Thoracic aorta (tissue), 2 donors: ENCODE results near the gene RAP1B. TPM values are rescaled to one million over a fixed set of nuclear protein-coding genes. Genes with fewer than 3 reads are reported as not detected.
A peak's percentile ranks its signal among the peaks of the same experiment; 100 is the strongest.

ENCODE experiments used
- ATAC-seq: fragments of 150-250 bp; one replicate; pipeline ENCODE4 v1.8.0; 2017; ENCODE audit warnings: low read depth; ENCODE audit not compliant: insufficient number of reproducible peaks, low FRiP score
- DNase-seq: peaks from one replicate; pipeline ENCODE4 v3.0.0-alpha.2; 2020; ENCODE audit warnings: low spot score
- H3K27ac ChIP-seq, 2 donors: fragments of 200-600 bp; sonication (generic); 1 replicate in 1 of 2; 2 replicates in 1 of 2; pipeline ENCODE4 v1.5.1; 2016; ENCODE audit warnings: mild to moderate bottlenecking in 2 of 2, moderate library complexity in 2 of 2
- H3K27me3 ChIP-seq: fragments of 200-600 bp; sonication (generic); replicated peaks from 2 replicates; pipeline ENCODE4 v1.6.0; 2016; ENCODE audit warnings: mild to moderate bottlenecking; ENCODE audit not compliant: insufficient read depth
- H3K36me3 ChIP-seq: fragments of 200-600 bp; sonication (generic); one replicate; pipeline ENCODE4 v1.5.1; 2016
- H3K4me1 ChIP-seq, 2 donors: fragments of 200-600 bp; sonication (generic); 1 replicate in 1 of 2; 2 replicates in 1 of 2; pipeline versions ENCODE4 v1.5.1 to v1.6.0; 2016; ENCODE audit warnings: low read depth in 2 of 2, mild to moderate bottlenecking in 1 of 2; ENCODE audit not compliant: control insufficient read depth in 1 of 2
- H3K4me3 ChIP-seq: fragments of 200-600 bp; sonication (generic); 2 replicates; pipeline ENCODE4 v1.5.1; 2016; ENCODE audit warnings: mild to moderate bottlenecking
- H3K9me3 ChIP-seq: fragments of 200-600 bp; sonication (generic); 2 replicates; pipeline ENCODE4 v1.5.1; 2016
- total RNA-seq, 2 donors: library from RNA; depleted of rRNA; stranded (reverse); fragments of >200 nt; gene quantifications; one replicate each; pipeline versions ENCODE4 v1.1.0 to v1.2.3, GENCODE V29; 2016
- TF ChIP-seq, protein P1 (sequence below): fragments of 200-600 bp; sonication (generic); IDR thresholded peaks from one replicate; pipeline ENCODE4 v1.5.1; 2019; ENCODE audit warnings: antibody characterized with exemption

RAP1B gene
- total RNA-seq, 2 donors from 2014 or later, result 120 to 245 TPM

DNA sequence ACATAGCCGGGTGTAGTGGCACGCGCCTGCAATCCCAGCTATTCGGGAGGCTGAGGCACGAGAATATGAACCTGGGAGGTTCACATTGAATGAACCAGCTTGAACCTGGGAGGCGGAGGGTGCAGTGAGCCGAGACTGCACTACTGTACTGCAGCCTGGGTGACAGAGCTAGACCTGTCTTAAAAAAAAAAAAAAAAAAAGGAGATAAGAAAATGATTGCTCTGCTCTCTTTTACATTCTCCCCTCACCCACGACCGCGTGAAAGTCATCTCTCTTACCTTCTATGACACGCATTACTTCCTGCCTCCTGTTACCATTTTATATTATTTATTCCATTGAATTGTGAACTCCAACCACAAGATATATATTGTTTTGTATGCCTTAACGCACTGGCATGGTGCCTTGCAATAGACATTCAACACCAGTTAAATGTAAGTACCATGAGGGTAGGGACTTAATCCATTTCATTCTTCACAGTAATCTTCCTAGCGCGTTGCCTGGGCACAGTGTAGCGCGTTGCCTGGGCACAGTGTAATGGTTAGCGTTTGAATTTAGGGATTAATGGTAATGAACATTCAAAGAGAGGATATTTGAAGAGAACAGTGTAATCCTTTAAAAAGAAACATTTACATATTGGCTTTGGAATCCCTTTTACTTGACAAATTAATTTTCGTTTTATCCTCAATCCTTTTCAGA lies 2.7 kb downstream of the RAP1B start:
- Histone ChIP-seq H3K27me3 (no peaks in the 10 kb centered on the region), H3K4me3 (peak overlapping the region; percentile 98), H3K36me3 (no peaks in the 10 kb centered on the region), H3K9me3 (no peaks in the 10 kb centered on the region), H3K4me1 (peaks cover 54 to 64% of the 10 kb centered on the region in 2 donors), H3K27ac (peak overlapping the region; percentile 98 to 99)
- TF ChIP-seq, protein P1, sequence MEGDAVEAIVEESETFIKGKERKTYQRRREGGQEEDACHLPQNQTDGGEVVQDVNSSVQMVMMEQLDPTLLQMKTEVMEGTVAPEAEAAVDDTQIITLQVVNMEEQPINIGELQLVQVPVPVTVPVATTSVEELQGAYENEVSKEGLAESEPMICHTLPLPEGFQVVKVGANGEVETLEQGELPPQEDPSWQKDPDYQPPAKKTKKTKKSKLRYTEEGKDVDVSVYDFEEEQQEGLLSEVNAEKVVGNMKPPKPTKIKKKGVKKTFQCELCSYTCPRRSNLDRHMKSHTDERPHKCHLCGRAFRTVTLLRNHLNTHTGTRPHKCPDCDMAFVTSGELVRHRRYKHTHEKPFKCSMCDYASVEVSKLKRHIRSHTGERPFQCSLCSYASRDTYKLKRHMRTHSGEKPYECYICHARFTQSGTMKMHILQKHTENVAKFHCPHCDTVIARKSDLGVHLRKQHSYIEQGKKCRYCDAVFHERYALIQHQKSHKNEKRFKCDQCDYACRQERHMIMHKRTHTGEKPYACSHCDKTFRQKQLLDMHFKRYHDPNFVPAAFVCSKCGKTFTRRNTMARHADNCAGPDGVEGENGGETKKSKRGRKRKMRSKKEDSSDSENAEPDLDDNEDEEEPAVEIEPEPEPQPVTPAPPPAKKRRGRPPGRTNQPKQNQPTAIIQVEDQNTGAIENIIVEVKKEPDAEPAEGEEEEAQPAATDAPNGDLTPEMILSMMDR, result no peak
- DNase-seq (no peak), ATAC-seq (no peak)

DNA sequence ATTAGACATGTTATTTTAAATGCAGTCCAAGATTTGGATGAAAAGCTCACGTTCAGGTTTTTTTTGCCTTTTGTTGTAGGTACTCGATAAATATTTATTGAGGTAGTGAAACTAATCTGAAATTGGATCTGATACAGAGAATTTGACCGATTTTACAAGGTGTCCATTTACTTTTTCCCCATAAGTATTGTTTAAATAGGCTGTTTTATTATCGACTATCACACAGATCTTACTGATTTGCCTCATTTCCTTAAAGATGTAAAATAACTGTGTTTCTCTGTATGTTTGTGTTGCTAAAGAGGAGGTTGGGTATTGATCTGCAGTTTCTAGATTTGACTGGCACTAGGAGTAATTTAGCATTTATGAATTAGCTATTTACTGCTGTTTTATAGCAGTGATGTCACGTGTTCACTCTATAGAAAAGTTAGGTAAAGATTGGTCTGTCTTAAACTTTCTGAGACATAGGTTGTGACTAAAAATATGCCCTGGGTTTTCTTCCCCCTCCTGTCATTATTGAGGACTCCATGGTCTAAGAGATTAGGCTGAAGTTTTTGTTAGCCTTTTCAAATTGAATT lies 3.5 kb downstream of the RAP1B start:
- TF ChIP-seq, protein P1, result no peak
- peak overlapping the region; percentile 28 for H3K4me3 ChIP-seq
- DNase-seq (no peak), ATAC-seq (no peak)
- no peaks in the 10 kb centered on the region for H3K27me3 ChIP-seq
- H3K27ac ChIP-seq, result no peak overlapping the region
- no peaks in the 10 kb centered on the region for H3K9me3 ChIP-seq
- no peaks in the 10 kb centered on the region for H3K36me3 ChIP-seq
- H3K4me1 ChIP-seq, result peaks cover 62 to 71% of the 10 kb centered on the region in 2 donors

- no peak overlapping the region for H3K27ac ChIP-seq
- TF ChIP-seq, protein P1, result no peak
- H3K36me3 ChIP-seq, result no peaks in the 10 kb centered on the region
- ATAC-seq (no peak), DNase-seq (no peak)
- H3K9me3 ChIP-seq, result no peaks in the 10 kb centered on the region
- H3K4me1 ChIP-seq, result peaks cover 64 to 77% of the 10 kb centered on the region in 2 donors
- peak overlapping the region; percentile 28 for H3K4me3 ChIP-seq
- H3K27me3 ChIP-seq, result no peaks in the 10 kb centered on the region
These were observed 4.1 kb downstream of the RAP1B start for GRCh38 chr12:68614769-68615168.

DNA sequence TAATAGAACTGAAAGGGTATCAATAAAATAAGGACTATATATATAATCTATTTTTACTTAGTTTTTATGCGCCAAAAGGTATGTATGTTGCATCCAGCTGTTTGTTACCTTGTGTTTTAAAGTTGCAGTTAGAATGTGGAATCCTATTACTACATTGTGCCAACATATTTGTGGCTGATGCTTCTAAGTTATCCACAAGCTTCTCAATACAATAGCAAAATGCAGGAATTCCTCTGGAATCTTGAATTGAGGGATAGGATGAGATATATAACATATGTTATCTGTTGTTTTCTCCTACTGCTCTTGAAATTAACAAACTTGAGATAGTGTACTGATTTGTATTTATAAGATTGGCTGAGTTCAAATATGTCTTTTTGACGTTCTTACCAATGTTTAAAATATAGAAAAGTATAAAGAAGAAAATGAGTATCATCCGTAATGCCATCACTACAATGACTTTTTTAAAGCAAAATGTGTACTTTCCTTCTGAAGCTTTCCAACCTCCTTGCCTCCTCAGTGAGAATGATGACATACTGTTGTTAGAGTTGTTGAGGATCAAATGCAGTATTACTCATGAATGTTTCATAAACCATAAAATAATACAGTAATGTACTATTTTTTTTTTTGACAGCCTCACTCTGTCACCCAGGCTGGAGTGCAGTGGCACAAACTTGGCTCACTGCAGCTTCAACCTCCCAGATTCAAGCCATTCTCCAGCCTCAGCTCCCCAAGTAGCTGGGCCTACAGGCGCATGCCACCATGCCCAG lies 6.6 kb downstream of the RAP1B start:
- no peaks in the 10 kb centered on the region for H3K36me3 ChIP-seq
- no peak for ATAC-seq
- no peak overlapping the region for H3K27ac ChIP-seq

More for the DNA sequence above, 6.6 kb downstream of the RAP1B start:
- TF ChIP-seq, protein P1, result no peak
- H3K4me1 ChIP-seq, result peaks cover 87 to 98% of the 10 kb centered on the region in 2 donors
- no peak for DNase-seq
- H3K9me3 ChIP-seq, result no peaks in the 10 kb centered on the region
- H3K27me3 ChIP-seq, result no peaks in the 10 kb centered on the region
- H3K4me3 ChIP-seq, result no peak overlapping the region
